K562 (cell line): Measurements from ENCODE around the gene SKIC2. TPM values are rescaled to one million over a fixed set of nuclear protein-coding genes. Genes with fewer than 3 reads are reported as not detected.
A peak's percentile ranks its signal among the peaks of the same experiment; 100 is the strongest.

Source experiments
- ATAC-seq: fragments of 200-7000 bp; cut with Tn5 transposase; 3 replicates; pipeline ENCODE4 v1.9.1; 2020; ENCODE audit warnings: moderate library complexity
- BruUV-seq: library from RNA; stranded (reverse); fragments of 400-500 nt; replicated peaks from 2 replicates; lab custom pipeline; 2021; lab: Mats Ljungman, UMichigan
- CTCF ChIA-PET: fragments of 300-600 bp; formaldehyde crosslinking; extraction: SDS; loops from one replicate; lab custom pipeline; 2021; ENCODE audit warnings: low intra/inter-chr PET ratio; lab: Yijun Ruan, JAX
- POLR2A ChIA-PET: fragments of 300-600, 350-650 bp; sonication (Branson Sonifier 250); formaldehyde crosslinking; extraction: SDS; loops from one replicate; lab custom pipeline; 2021; ENCODE audit warnings: antibody characterized with exemption, inconsistent platforms; lab: Yijun Ruan, JAX
- DNase-seq, 4 experiments: peaks; one replicate each; pipeline versions ENCODE4 v3.0.0 to v3.0.0-alpha.2; 2011 to 2018; ENCODE audit warnings: low spot score in 3 of 4, mixed read lengths in 3 of 4; ENCODE audit errors: extremely low read depth in 1 of 4
- FAIRE-seq: peaks from 2 replicates; lab custom pipeline; 2011; peaks lifted over from hg19 to GRCh38; lab: Jason Lieb, UNC
- H2AFZ ChIP-seq: 2 replicates; pipeline ENCODE4 v1.6.0; 2011; ENCODE audit warnings: low read depth, low read length, control low read depth, inconsistent platforms
- H3K27ac ChIP-seq: fragments of 200-600 bp; 3 replicates; pipeline ENCODE4 v1.8.0; 2011; ENCODE audit warnings: low read depth, mild to moderate bottlenecking, control low read depth, inconsistent platforms, low read length, moderate library complexity, mixed read lengths; ENCODE audit errors: extremely low read depth
- H3K27me3 ChIP-seq, 2 experiments: fragments of 300-600 bp in 1 of 2; 2 replicates in 1 of 2; 3 replicates in 1 of 2; pipeline versions ENCODE4 v1.6.0 to v1.8.0; 2011; ENCODE audit warnings: inconsistent platforms in 2 of 2, low read length in 2 of 2, mild to moderate bottlenecking in 1 of 2, mixed read lengths in 1 of 2, moderate library complexity in 1 of 2; ENCODE audit not compliant: control insufficient read depth in 2 of 2, insufficient read depth in 2 of 2
- H3K36me3 ChIP-seq: fragments of 300-600 bp; 3 replicates; pipeline ENCODE4 v1.8.0; 2011; ENCODE audit warnings: mild to moderate bottlenecking, low read length, inconsistent platforms; ENCODE audit not compliant: control insufficient read depth, insufficient read depth
- H3K4me1 ChIP-seq, 2 experiments: fragments of 200-600 bp in 1 of 2; replicated peaks in 1 of 2; 2 replicates in 1 of 2; 3 replicates in 1 of 2; pipeline versions ENCODE4 v1.5.1 to v1.8.0; 2011; ENCODE audit warnings: inconsistent platforms in 2 of 2, low read length in 2 of 2, mild to moderate bottlenecking in 1 of 2, mixed read lengths in 1 of 2, moderate library complexity in 1 of 2; ENCODE audit not compliant: control insufficient read depth in 2 of 2, insufficient read depth in 2 of 2
- H3K4me2 ChIP-seq: 2 replicates; pipeline ENCODE4 v1.6.1; 2011; ENCODE audit warnings: low read length, control low read depth, inconsistent platforms, mixed read lengths; ENCODE audit not compliant: insufficient read depth
- H3K4me3 ChIP-seq: fragments of 200-600 bp; sonication (generic), shearing (Covaris generic); 2 replicates; pipeline ENCODE4 v1.5.1; 2016; ENCODE audit warnings: control low read depth, inconsistent platforms
- H3K79me2 ChIP-seq: fragments of 200-600 bp; 3 replicates; pipeline ENCODE4 v1.8.0; 2011; ENCODE audit warnings: low read length, inconsistent platforms; ENCODE audit not compliant: control insufficient read depth, insufficient read depth
- H3K9ac ChIP-seq, 2 experiments: 2 replicates each; pipeline versions ENCODE4 v1.6.0 to v1.6.1; 2011; ENCODE audit warnings: low read depth in 2 of 2, low read length in 2 of 2, control low read depth in 1 of 2, inconsistent platforms in 1 of 2, mild to moderate bottlenecking in 1 of 2, mixed read lengths in 1 of 2; ENCODE audit not compliant: insufficient read depth in 1 of 2
- H3K9me1 ChIP-seq: one replicate; pipeline ENCODE4 v1.6.0; 2011; ENCODE audit warnings: inconsistent platforms, mild to moderate bottlenecking, low read length, moderate library complexity; ENCODE audit not compliant: control insufficient read depth, insufficient read depth
- H3K9me3 ChIP-seq: replicated peaks from 2 replicates; pipeline ENCODE4 v1.5.1; 2011; ENCODE audit warnings: low read depth, low read length, inconsistent platforms; ENCODE audit not compliant: control insufficient read depth, insufficient read depth
- H4K20me1 ChIP-seq: replicated peaks from 2 replicates; pipeline ENCODE4 v1.6.1; 2011; ENCODE audit warnings: low read length, inconsistent platforms, mixed read lengths; ENCODE audit not compliant: control insufficient read depth, insufficient read depth
- DPF2 ChIP-seq: fragments of 450-650 bp; IDR thresholded peaks from 2 replicates; pipeline ENCODE4 v1.6.1; 2016
- ETS2 ChIP-seq: IDR thresholded peaks from 2 replicates; pipeline ENCODE4 v1.6.1; 2016; ENCODE audit warnings: borderline replicate concordance, missing genetic modification characterization, mild to moderate bottlenecking, moderate library complexity, missing compliant biosample characterization; ENCODE audit not compliant: poor library complexity, severe bottlenecking
- FOXJ2 ChIP-seq: fragments of 200-800 bp; sonication (Bioruptor generic); IDR thresholded peaks from 2 replicates; pipeline ENCODE4 v1.6.1; 2016; ENCODE audit warnings: missing genetic modification characterization, missing compliant biosample characterization
- JUND ChIP-seq, 2 experiments: IDR thresholded peaks; 2 replicates in 1 of 2; 3 replicates in 1 of 2; pipeline ENCODE4 v1.6.1; 2011; ENCODE audit warnings: borderline replicate concordance in 2 of 2, low read depth in 2 of 2, low read length in 2 of 2, improper control_type of control experiment in 1 of 2, missing biosample characterization in 1 of 2, missing genetic modification characterization in 1 of 2, missing genetic modification reagents in 1 of 2
- MECOM ChIP-seq: fragments of 250-450 bp; sonication (Bioruptor Pico); IDR thresholded peaks from 2 replicates; pipeline ENCODE4 v1.8.0; 2022; ENCODE audit warnings: inconsistent platforms
- PHTF2 ChIP-seq: fragments of 250-450 bp; sonication (Bioruptor Pico); IDR thresholded peaks from 2 replicates; pipeline ENCODE4 v1.5.0; 2021; ENCODE audit warnings: mild to moderate bottlenecking
- PPARD ChIP-seq: fragments of 250-450 bp; sonication (Bioruptor Pico); IDR thresholded peaks from 2 replicates; pipeline ENCODE4 v1.8.0; 2022; ENCODE audit warnings: inconsistent platforms, mild to moderate bottlenecking, moderate library complexity
- ZNF197 ChIP-seq: fragments of 200-800 bp; sonication (Bioruptor generic); IDR thresholded peaks from 2 replicates; pipeline ENCODE4 v1.6.1; 2016; ENCODE audit warnings: low read depth, missing genetic modification characterization, missing compliant biosample characterization
- ZNF408 ChIP-seq: fragments of 250-450 bp; sonication (Bioruptor Pico); IDR thresholded peaks from 2 replicates; pipeline ENCODE4 v1.4.0; 2020; ENCODE audit warnings: low read depth, mild to moderate bottlenecking, moderate library complexity
- ZNF707 ChIP-seq: fragments of 250-450 bp; sonication (Bioruptor Pico); conservative IDR thresholded peaks from 2 replicates; pipeline ENCODE4 v1.8.0; 2022; ENCODE audit warnings: inconsistent platforms, mild to moderate bottlenecking, moderate library complexity
- WGBS: fragments of 100-300 bp; shearing (Covaris generic); methylation state at CpG from one replicate; pipeline ENCODE4 v1.1.6; 2016; ENCODE audit warnings: low coverage, mixed read lengths; ENCODE audit not compliant: insufficient coverage; ENCODE audit errors: missing lambda C conversion rate; 5-methylcytosine and 5-hydroxymethylcytosine counted together
- in situ Hi-C: fragments of 300-500 bp; cut with MboI; formaldehyde crosslinking; loops from 4 replicates; pipeline ENCODE4 v1.15.0; 2018; ENCODE audit warnings: inconsistent platforms, mixed read lengths
- intact Hi-C: fragments of 100-400 bp; cut with micrococcal nuclease; formaldehyde crosslinking; loops from 2 replicates; pipeline ENCODE4 v1.14.2; 2022
- polyA plus RNA-seq, 8 experiments: library from polyadenylated mRNA; depleted of rRNA in 4 of 8; stranded (reverse) in 5 of 8; unstranded in 3 of 8; fragments of >200 nt; fragmentation: Nextera tagmentation in 2 of 8; fragmentation: Illumina TruSeq in 1 of 8; extraction: Ambion mirVana in 2 of 8; extraction: Trizol in 1 of 8; gene quantifications; 2 replicates each; pipeline versions ENCODE4 v1.2.1 to v1.2.3, GENCODE V29; 2011 to 2014; ENCODE audit warnings: inconsistent platforms in 1 of 8, missing spikeins in 1 of 8
- total RNA-seq, 7 experiments: library from RNA; depleted of rRNA in 6 of 7; stranded (reverse); fragments of >200 nt in 6 of 7; fragmentation: Illumina TruSeq in 2 of 7; extraction: Trizol in 2 of 7; gene quantifications; 2 replicates each; pipeline versions ENCODE4 v1.2.1 to v1.2.3, GENCODE V29; 2011 to 2021; ENCODE audit warnings: low replicate concordance in 1 of 7
- TF ChIP-seq, protein P1 (sequence below): sonication (generic); formaldehyde crosslinking; IDR thresholded peaks from 2 replicates; pipeline ENCODE4 v1.8.0; 2022; ENCODE audit warnings: mild to moderate bottlenecking, missing genetic modification reagents
- TF ChIP-seq, protein P2 (sequence below), 2 experiments: fragments of 150-350 bp in 1 of 2; IDR thresholded peaks; 2 replicates each; pipeline ENCODE4 v1.6.1; 2012 to 2016; ENCODE audit warnings: low read depth in 2 of 2, low read length in 2 of 2, mild to moderate bottlenecking in 1 of 2, moderate library complexity in 1 of 2
- TF ChIP-seq, protein P3 (sequence below): fragments of 250-450 bp; sonication (Bioruptor Pico); IDR thresholded peaks from 2 replicates; pipeline ENCODE4 v1.5.0; 2021

The SKIC2 gene
- total and polyA plus RNA-seq, 9 of the 15 experiments (the other 6 are each of a cell fraction or from before 2014, with no cell fraction given): 3.3 to 94.6 (median 38.8) TPM

DNA sequence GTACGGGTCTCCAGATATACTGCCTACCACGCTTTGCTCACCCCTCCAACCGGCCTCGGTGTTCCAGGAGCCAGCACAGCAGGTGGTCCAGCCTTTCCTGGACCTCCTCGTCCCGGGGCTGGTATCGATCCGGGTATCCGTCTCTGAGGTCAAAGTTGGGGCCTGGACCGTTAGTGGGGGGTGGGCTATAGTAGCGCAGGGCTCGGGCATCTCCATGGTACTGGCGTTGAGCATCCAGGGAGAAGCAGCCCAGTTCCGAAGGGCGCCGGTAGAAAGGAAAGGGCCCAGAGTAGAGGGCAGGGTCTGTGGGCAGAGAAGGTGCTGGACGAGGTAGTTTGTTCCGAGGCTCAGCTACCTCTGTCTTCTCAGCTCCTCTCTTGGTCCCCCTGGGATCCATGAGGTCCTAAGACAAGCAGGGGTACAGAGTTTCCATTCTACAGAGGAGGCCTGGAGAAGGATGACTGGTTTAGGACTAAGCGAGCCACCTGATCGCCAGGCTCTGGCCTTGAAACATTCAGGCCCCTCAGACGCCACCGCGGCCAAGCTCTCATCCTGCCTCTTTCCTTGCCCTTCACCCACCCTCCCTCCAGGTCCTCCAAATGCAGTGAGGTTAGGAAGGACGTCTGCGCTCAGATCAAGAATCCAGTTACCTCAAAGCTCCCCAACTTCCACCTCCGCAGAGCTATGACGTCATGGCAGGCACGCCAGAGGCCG lies 12.5 kb downstream of the SKIC2 start:
- ChIA-PET CTCF (no interaction called here), POLR2A (interaction anchor here (0.6 to 5.8 kb wide), 12 partner anchors 8 to 422 kb away, joined by 3 to 74 read pairs (median 5); partner anchors contain the start of genes CFB, FKBPL, NELFE and SKIC2)
- TSS peak; percentile 84 for BruUV-seq
- no peaks in the 10 kb centered on the region for H3K9me3 ChIP-seq
- peaks cover 48% of the 10 kb centered on the region for H3K79me2 ChIP-seq
- H3K27me3 ChIP-seq: no peaks in the 10 kb centered on the region
- H3K9ac ChIP-seq: peak overlapping the region; percentile 90 to 96
- DNase-seq: peak in 1 of 4 experiments; percentile 42
- peaks cover 56 to 61% of the 10 kb centered on the region in 2 experiments; a peak in 4 of 5 replicates for H3K4me1 ChIP-seq
- H3K4me3 ChIP-seq: peak overlapping the region; percentile 56
- WGBS: 47% methylated on average over 29 of the region's 29 CpGs
- H3K9me1 ChIP-seq: no peaks in the 10 kb centered on the region
- H3K27ac ChIP-seq: peak overlapping the region; percentile 84
- intact Hi-C loops (loop anchor here (10.0 kb wide), 1 partner anchor 237 kb away; the partner anchor contains the start of gene CLIC1), in situ Hi-C loops (loop anchor here (5.0 kb wide), 1 partner anchor 46 kb away; no protein-coding TSS in a partner anchor)
- peaks cover 56% of the 10 kb centered on the region for H3K36me3 ChIP-seq
- H3K4me2 ChIP-seq: peak overlapping the region; percentile 99
- no peaks in the 10 kb centered on the region for H4K20me1 ChIP-seq
- no peak for FAIRE-seq
- peak overlapping the region; percentile 93 for H2AFZ ChIP-seq
- ATAC-seq: peak; percentile 1
- TF ChIP-seq ETS2 (tag): no peak
- peak; percentile 98 for TF ChIP-seq JUND (IDR thresholded peaks at IDR 0.05; ENCODE audit: borderline replicate concordance, low read depth, low read length)
- TF ChIP-seq JUND (tag; IDR thresholded peaks at IDR 0.05; ENCODE audit: borderline replicate concordance, low read depth, low read length): no peak; the same call in 1 of the 3 replicates
- TF ChIP-seq ZNF408: peak; percentile 75; the same call in 1 of the 2 replicates
- TF ChIP-seq FOXJ2 (tag): no peak
- TF ChIP-seq, protein P1, sequence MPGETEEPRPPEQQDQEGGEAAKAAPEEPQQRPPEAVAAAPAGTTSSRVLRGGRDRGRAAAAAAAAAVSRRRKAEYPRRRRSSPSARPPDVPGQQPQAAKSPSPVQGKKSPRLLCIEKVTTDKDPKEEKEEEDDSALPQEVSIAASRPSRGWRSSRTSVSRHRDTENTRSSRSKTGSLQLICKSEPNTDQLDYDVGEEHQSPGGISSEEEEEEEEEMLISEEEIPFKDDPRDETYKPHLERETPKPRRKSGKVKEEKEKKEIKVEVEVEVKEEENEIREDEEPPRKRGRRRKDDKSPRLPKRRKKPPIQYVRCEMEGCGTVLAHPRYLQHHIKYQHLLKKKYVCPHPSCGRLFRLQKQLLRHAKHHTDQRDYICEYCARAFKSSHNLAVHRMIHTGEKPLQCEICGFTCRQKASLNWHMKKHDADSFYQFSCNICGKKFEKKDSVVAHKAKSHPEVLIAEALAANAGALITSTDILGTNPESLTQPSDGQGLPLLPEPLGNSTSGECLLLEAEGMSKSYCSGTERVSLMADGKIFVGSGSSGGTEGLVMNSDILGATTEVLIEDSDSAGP (CRISPR knock-in tag): no peak
- TF ChIP-seq MECOM (CRISPR knock-in tag): 0 out of 2 replicates have a peak, but pooled peaks have one; percentile 58
- peak; percentile 56; the same call in 1 of the 2 replicates for TF ChIP-seq ZNF707 (CRISPR knock-in tag)
- TF ChIP-seq, protein P2, sequence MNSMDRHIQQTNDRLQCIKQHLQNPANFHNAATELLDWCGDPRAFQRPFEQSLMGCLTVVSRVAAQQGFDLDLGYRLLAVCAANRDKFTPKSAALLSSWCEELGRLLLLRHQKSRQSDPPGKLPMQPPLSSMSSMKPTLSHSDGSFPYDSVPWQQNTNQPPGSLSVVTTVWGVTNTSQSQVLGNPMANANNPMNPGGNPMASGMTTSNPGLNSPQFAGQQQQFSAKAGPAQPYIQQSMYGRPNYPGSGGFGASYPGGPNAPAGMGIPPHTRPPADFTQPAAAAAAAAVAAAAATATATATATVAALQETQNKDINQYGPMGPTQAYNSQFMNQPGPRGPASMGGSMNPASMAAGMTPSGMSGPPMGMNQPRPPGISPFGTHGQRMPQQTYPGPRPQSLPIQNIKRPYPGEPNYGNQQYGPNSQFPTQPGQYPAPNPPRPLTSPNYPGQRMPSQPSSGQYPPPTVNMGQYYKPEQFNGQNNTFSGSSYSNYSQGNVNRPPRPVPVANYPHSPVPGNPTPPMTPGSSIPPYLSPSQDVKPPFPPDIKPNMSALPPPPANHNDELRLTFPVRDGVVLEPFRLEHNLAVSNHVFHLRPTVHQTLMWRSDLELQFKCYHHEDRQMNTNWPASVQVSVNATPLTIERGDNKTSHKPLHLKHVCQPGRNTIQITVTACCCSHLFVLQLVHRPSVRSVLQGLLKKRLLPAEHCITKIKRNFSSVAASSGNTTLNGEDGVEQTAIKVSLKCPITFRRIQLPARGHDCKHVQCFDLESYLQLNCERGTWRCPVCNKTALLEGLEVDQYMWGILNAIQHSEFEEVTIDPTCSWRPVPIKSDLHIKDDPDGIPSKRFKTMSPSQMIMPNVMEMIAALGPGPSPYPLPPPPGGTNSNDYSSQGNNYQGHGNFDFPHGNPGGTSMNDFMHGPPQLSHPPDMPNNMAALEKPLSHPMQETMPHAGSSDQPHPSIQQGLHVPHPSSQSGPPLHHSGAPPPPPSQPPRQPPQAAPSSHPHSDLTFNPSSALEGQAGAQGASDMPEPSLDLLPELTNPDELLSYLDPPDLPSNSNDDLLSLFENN (IDR thresholded peaks at IDR 0.05; ENCODE audit: low read depth in 2 of 2, low read length in 2 of 2): no peak; a peak in 1 of 4 replicates
- TF ChIP-seq PHTF2: no peak
- TF ChIP-seq ZNF197 (CRISPR knock-in tag): 0 out of 2 replicates have a peak, but pooled peaks have one; percentile 51
- TF ChIP-seq PPARD (CRISPR knock-in tag): peak; percentile 22; the same call in 1 of the 2 replicates
- peak; percentile 80; the same call in 1 of the 2 replicates for TF ChIP-seq DPF2
- TF ChIP-seq, protein P3, sequence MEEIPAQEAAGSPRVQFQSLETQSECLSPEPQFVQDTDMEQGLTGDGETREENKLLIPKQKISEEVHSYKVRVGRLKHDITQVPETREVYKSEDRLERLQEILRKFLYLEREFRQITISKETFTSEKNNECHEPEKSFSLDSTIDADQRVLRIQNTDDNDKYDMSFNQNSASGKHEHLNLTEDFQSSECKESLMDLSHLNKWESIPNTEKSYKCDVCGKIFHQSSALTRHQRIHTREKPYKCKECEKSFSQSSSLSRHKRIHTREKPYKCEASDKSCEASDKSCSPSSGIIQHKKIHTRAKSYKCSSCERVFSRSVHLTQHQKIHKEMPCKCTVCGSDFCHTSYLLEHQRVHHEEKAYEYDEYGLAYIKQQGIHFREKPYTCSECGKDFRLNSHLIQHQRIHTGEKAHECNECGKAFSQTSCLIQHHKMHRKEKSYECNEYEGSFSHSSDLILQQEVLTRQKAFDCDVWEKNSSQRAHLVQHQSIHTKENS (CRISPR knock-in tag): peak; percentile 74; the same call in 1 of the 2 replicates
